BLaER1 (cell line): ENCODE measurements around the gene UHMK1.
A peak's percentile ranks its signal among the peaks of the same experiment; 100 is the strongest.
"Not testable (repeated sequence)": the region's sequence is repeated elsewhere in the genome, so short reads cannot be mapped to it uniquely, and the experiment has no call there.

Experiments
- H3K27ac ChIP-seq: shearing (Covaris generic); formaldehyde crosslinking; 2 replicates; pipeline ENCODE4 v1.8.1; 2022
- H3K27me3 ChIP-seq: shearing (Covaris generic); formaldehyde crosslinking; 2 replicates; pipeline ENCODE4 v1.8.1; 2022
- H3K36me3 ChIP-seq: shearing (Covaris generic); formaldehyde crosslinking; 2 replicates; pipeline ENCODE4 v1.8.1; 2022
- H3K4me1 ChIP-seq: shearing (Covaris generic); formaldehyde crosslinking; 2 replicates; pipeline ENCODE4 v1.8.1; 2022
- H3K4me2 ChIP-seq: shearing (Covaris generic); formaldehyde crosslinking; 2 replicates; pipeline ENCODE4 v1.8.1; 2022
- H3K4me3 ChIP-seq: shearing (Covaris generic); formaldehyde crosslinking; 2 replicates; pipeline ENCODE4 v1.8.1; 2022
- H3K9ac ChIP-seq: shearing (Covaris generic); formaldehyde crosslinking; 2 replicates; pipeline ENCODE4 v1.8.1; 2022
- H3K9me3 ChIP-seq: shearing (Covaris generic); formaldehyde crosslinking; 2 replicates; pipeline ENCODE4 v1.8.1; 2022
- H4K20me1 ChIP-seq: shearing (Covaris generic); formaldehyde crosslinking; 2 replicates; pipeline ENCODE4 v1.8.1; 2022
- Cebpa-rat ChIP-seq: shearing (Covaris generic); IDR thresholded peaks from 2 replicates; pipeline ENCODE4 v1.8.1; 2022

UHMK1 gene

GRCh38 chr1:162475539-162476185 lies 22.0 kb upstream of the UHMK1 start:
- Histone ChIP-seq H3K4me2 (no peak overlapping the region), H3K4me3 (no peak overlapping the region), H4K20me1 (no peaks in the 10 kb centered on the region), H3K36me3 (no peaks in the 10 kb centered on the region), H3K9me3 (peaks cover 25% of the 10 kb centered on the region), H3K27me3 (no peaks in the 10 kb centered on the region), H3K27ac (no peak overlapping the region), H3K4me1 (no peaks in the 10 kb centered on the region), H3K9ac (no peak overlapping the region)
- TF ChIP-seq Cebpa-rat: no peak

GRCh38 chr1:162476620-162477019 lies 21.0 kb upstream of the UHMK1 start:
- peaks cover 25% of the 10 kb centered on the region for H3K9me3 ChIP-seq
- no peak for TF ChIP-seq Cebpa-rat
- no peaks in the 10 kb centered on the region for H3K36me3 ChIP-seq
- H3K9ac ChIP-seq: no peak overlapping the region
- H4K20me1 ChIP-seq: no peaks in the 10 kb centered on the region
- no peaks in the 10 kb centered on the region for H3K27me3 ChIP-seq
- H3K27ac ChIP-seq: no peak overlapping the region
- no peak overlapping the region for H3K4me2 ChIP-seq
- H3K4me1 ChIP-seq: no peaks in the 10 kb centered on the region
- H3K4me3 ChIP-seq: no peak overlapping the region

- Histone ChIP-seq H3K9me3 (no peaks in the 10 kb centered on the region), H3K36me3 (no peaks in the 10 kb centered on the region), H3K4me2 (no peak overlapping the region), H3K4me3 (no peak overlapping the region), H3K27me3 (no peaks in the 10 kb centered on the region), H3K9ac (no peak overlapping the region), H3K4me1 (no peaks in the 10 kb centered on the region), H4K20me1 (no peaks in the 10 kb centered on the region), H3K27ac (no peak overlapping the region)
- TF ChIP-seq Cebpa-rat: no peak
These were observed 12.4 kb upstream of the UHMK1 start for GRCh38 chr1:162485236-162485635.

- Histone ChIP-seq H3K4me1 (no peaks in the 10 kb centered on the region), H3K4me3 (no peak overlapping the region), H3K27ac (no peak overlapping the region), H3K4me2 (no peak overlapping the region), H3K27me3 (no peaks in the 10 kb centered on the region), H3K36me3 (no peaks in the 10 kb centered on the region), H3K9me3 (no peaks in the 10 kb centered on the region), H4K20me1 (no peaks in the 10 kb centered on the region), H3K9ac (no peak overlapping the region)
- TF ChIP-seq Cebpa-rat: no peak
These were observed 10.4 kb upstream of the UHMK1 start for GRCh38 chr1:162487241-162487640.

GRCh38 chr1:162488219-162488618 lies 9.4 kb upstream of the UHMK1 start:
- Histone ChIP-seq H3K27me3 (no peaks in the 10 kb centered on the region), H3K9me3 (no peaks in the 10 kb centered on the region), H3K36me3 (no peaks in the 10 kb centered on the region), H3K4me1 (no peaks in the 10 kb centered on the region), H3K4me2 (no peak overlapping the region), H3K27ac (no peak overlapping the region), H4K20me1 (no peaks in the 10 kb centered on the region), H3K4me3 (no peak overlapping the region), H3K9ac (no peak overlapping the region)
- TF ChIP-seq Cebpa-rat: no peak

GRCh38 chr1:162495531-162496233 lies 1.9 kb upstream of the UHMK1 start:
- Histone ChIP-seq H4K20me1 (peaks cover 27% of the 10 kb centered on the region), H3K4me1 (peaks cover 25% of the 10 kb centered on the region)
- not testable (repeated sequence) for H3K9ac ChIP-seq, H3K4me3 ChIP-seq, H3K36me3 ChIP-seq, H3K4me2 ChIP-seq, H3K27me3 ChIP-seq, H3K9me3 ChIP-seq, H3K27ac ChIP-seq

GRCh38 chr1:162497104-162497722 lies 405 bp upstream of the UHMK1 start:
- Histone ChIP-seq H3K9me3 (no peaks in the 10 kb centered on the region), H4K20me1 (peaks cover 43% of the 10 kb centered on the region), H3K4me1 (peaks cover 25% of the 10 kb centered on the region), H3K9ac (peak overlapping the region; percentile 97), H3K27me3 (no peaks in the 10 kb centered on the region), H3K4me3 (peak overlapping the region; percentile 92), H3K4me2 (peak overlapping the region; percentile 83), H3K36me3 (peaks cover 25% of the 10 kb centered on the region), H3K27ac (peak overlapping the region; percentile 96)
- TF ChIP-seq Cebpa-rat: no peak

- Histone ChIP-seq H4K20me1 (peaks cover 55% of the 10 kb centered on the region), H3K36me3 (peaks cover 37% of the 10 kb centered on the region), H3K4me2 (peak overlapping the region; percentile 74), H3K27ac (peak overlapping the region; percentile 96), H3K4me1 (peaks cover 25% of the 10 kb centered on the region), H3K4me3 (peak overlapping the region; percentile 92), H3K9ac (peak overlapping the region; percentile 97), H3K27me3 (no peaks in the 10 kb centered on the region), H3K9me3 (no peaks in the 10 kb centered on the region)
- no peak for TF ChIP-seq Cebpa-rat
These were observed 835 bp downstream of the UHMK1 start for GRCh38 chr1:162498496-162498810.

- Histone ChIP-seq H3K27me3 (no peaks in the 10 kb centered on the region), H3K9me3 (no peaks in the 10 kb centered on the region), H3K4me2 (no peak overlapping the region), H3K4me3 (no peak overlapping the region), H3K36me3 (peaks cover 61% of the 10 kb centered on the region), H4K20me1 (peaks cover 72% of the 10 kb centered on the region), H3K9ac (no peak overlapping the region), H3K27ac (no peak overlapping the region), H3K4me1 (peaks cover 25% of the 10 kb centered on the region)
- TF ChIP-seq Cebpa-rat: no peak
These were observed 3.2 kb downstream of the UHMK1 start for GRCh38 chr1:162500805-162501204.

GRCh38 chr1:162502077-162502476 lies 4.5 kb downstream of the UHMK1 start:
- Histone ChIP-seq H3K36me3 (peaks cover 72% of the 10 kb centered on the region), H3K9ac (no peak overlapping the region), H4K20me1 (peaks cover 72% of the 10 kb centered on the region), H3K9me3 (no peaks in the 10 kb centered on the region), H3K4me3 (no peak overlapping the region), H3K27me3 (no peaks in the 10 kb centered on the region), H3K4me2 (no peak overlapping the region), H3K4me1 (peaks cover 23% of the 10 kb centered on the region), H3K27ac (no peak overlapping the region)
- no peak for TF ChIP-seq Cebpa-rat
